Thoracic aorta (tissue), 2 donors: ENCODE measurements around the gene SQOR. TPM values are rescaled to one million over a fixed set of nuclear protein-coding genes. Genes with fewer than 3 reads are reported as not detected.

Experiments used
- ATAC-seq: fragments of 150-250 bp; one replicate; pipeline ENCODE4 v1.8.0; 2017; ENCODE audit warnings: low read depth; ENCODE audit not compliant: insufficient number of reproducible peaks, low FRiP score
- DNase-seq: peaks from one replicate; pipeline ENCODE4 v3.0.0-alpha.2; 2020; ENCODE audit warnings: low spot score
- H3K27ac ChIP-seq, 2 donors: fragments of 200-600 bp; sonication (generic); 1 replicate in 1 of 2; 2 replicates in 1 of 2; pipeline ENCODE4 v1.5.1; 2016; ENCODE audit warnings: mild to moderate bottlenecking in 2 of 2, moderate library complexity in 2 of 2
- H3K27me3 ChIP-seq: fragments of 200-600 bp; sonication (generic); replicated peaks from 2 replicates; pipeline ENCODE4 v1.6.0; 2016; ENCODE audit warnings: mild to moderate bottlenecking; ENCODE audit not compliant: insufficient read depth
- H3K36me3 ChIP-seq: fragments of 200-600 bp; sonication (generic); one replicate; pipeline ENCODE4 v1.5.1; 2016
- H3K4me1 ChIP-seq, 2 donors: fragments of 200-600 bp; sonication (generic); 1 replicate in 1 of 2; 2 replicates in 1 of 2; pipeline versions ENCODE4 v1.5.1 to v1.6.0; 2016; ENCODE audit warnings: low read depth in 2 of 2, mild to moderate bottlenecking in 1 of 2; ENCODE audit not compliant: control insufficient read depth in 1 of 2
- H3K4me3 ChIP-seq: fragments of 200-600 bp; sonication (generic); 2 replicates; pipeline ENCODE4 v1.5.1; 2016; ENCODE audit warnings: mild to moderate bottlenecking
- H3K9me3 ChIP-seq: fragments of 200-600 bp; sonication (generic); 2 replicates; pipeline ENCODE4 v1.5.1; 2016
- total RNA-seq, 2 donors: library from RNA; depleted of rRNA; stranded (reverse); fragments of >200 nt; gene quantifications; one replicate each; pipeline versions ENCODE4 v1.1.0 to v1.2.3, GENCODE V29; 2016
- TF ChIP-seq, protein P1 (sequence below): fragments of 200-600 bp; sonication (generic); IDR thresholded peaks from one replicate; pipeline ENCODE4 v1.5.1; 2019; ENCODE audit warnings: antibody characterized with exemption

The SQOR gene
- total RNA-seq, 2 donors from 2014 or later, result 57.0 to 65.1 TPM

DNA sequence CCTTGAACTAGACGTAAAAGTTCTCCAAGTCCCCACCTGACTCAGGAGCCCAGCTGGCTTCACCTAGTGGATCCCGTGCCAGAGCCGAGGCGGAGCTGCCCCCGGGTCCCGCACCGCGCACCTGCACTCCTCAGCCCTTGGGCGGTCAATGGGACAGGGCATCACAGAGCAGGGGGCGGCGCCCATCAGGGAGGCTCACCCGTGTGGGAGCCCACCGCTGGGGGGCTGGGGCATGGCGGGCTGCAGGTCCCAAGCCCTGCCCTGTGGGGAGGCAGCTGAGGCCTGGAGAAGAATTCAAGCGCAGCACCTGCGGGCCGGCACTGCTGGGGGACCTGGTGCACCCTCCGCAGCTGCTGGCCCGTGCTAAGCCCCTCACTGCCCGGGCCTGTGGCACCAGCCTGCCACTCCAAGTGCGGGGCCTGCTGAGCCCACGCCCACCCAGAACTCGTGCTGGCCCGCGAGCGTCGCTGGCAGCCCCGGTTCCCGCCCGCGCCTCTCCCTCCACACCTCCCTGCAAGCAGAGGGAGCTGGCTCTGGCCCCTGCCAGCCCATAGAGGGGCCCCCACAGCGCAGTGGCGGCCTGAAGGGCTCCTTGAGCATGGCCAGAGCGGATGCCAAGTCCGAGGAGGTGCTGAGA is 16.2 kb downstream of the SQOR start:
- DNase-seq, result no peak
- Histone ChIP-seq H3K27ac (no peak overlapping the region), H3K4me1 (peaks cover 35 to 53% of the 10 kb centered on the region in 2 donors), H3K9me3 (no peaks in the 10 kb centered on the region), H3K27me3 (no peaks in the 10 kb centered on the region), H3K4me3 (no peak overlapping the region), H3K36me3 (no peaks in the 10 kb centered on the region)
- ATAC-seq, result no peak
- TF ChIP-seq, protein P1, sequence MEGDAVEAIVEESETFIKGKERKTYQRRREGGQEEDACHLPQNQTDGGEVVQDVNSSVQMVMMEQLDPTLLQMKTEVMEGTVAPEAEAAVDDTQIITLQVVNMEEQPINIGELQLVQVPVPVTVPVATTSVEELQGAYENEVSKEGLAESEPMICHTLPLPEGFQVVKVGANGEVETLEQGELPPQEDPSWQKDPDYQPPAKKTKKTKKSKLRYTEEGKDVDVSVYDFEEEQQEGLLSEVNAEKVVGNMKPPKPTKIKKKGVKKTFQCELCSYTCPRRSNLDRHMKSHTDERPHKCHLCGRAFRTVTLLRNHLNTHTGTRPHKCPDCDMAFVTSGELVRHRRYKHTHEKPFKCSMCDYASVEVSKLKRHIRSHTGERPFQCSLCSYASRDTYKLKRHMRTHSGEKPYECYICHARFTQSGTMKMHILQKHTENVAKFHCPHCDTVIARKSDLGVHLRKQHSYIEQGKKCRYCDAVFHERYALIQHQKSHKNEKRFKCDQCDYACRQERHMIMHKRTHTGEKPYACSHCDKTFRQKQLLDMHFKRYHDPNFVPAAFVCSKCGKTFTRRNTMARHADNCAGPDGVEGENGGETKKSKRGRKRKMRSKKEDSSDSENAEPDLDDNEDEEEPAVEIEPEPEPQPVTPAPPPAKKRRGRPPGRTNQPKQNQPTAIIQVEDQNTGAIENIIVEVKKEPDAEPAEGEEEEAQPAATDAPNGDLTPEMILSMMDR, result no peak

DNA sequence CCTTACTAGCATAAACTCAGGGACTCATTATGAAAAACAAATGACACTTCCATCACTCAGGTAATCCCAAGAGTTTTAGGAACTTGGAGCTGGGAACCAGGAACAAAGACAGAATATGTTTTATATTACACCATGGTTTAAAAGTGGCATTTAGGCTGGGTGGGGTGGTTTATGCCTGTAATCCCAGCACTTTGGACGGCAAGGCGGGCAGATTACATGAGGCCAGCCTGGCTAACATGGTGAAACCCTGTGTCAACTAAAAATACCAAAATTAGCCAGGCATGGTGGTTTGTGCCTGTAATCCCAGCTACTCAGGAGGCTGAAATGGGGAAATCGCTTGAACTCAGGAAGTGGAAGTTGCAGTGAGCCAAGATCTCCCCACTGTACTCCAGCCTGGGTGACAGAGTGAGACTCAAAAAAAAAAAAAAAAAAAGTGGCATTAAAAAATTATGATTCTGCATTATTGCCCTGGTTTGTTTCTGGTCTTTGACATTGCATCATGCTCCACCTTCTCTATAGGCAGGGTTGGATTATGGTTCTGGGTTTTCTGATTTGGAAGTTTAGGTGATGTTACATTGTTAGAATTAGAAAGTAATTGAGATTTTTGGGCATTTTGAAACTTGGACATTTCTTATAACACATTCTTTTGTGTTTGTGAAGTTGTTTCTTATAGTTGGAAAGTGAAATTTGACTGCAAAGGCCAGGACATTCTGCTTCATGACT is 19.0 kb downstream of the SQOR start:
- no peak overlapping the region for H3K4me3 ChIP-seq
- no peaks in the 10 kb centered on the region for H3K27me3 ChIP-seq
- DNase-seq (no peak), ATAC-seq (no peak)
- H3K36me3 ChIP-seq, result no peaks in the 10 kb centered on the region
- no peaks in the 10 kb centered on the region for H3K9me3 ChIP-seq
- TF ChIP-seq, protein P1, result no peak
- peaks cover 18 to 35% of the 10 kb centered on the region in 2 donors for H3K4me1 ChIP-seq
- H3K27ac ChIP-seq, result peak overlapping the region in 1 of 2 donors; percentile 9

DNA sequence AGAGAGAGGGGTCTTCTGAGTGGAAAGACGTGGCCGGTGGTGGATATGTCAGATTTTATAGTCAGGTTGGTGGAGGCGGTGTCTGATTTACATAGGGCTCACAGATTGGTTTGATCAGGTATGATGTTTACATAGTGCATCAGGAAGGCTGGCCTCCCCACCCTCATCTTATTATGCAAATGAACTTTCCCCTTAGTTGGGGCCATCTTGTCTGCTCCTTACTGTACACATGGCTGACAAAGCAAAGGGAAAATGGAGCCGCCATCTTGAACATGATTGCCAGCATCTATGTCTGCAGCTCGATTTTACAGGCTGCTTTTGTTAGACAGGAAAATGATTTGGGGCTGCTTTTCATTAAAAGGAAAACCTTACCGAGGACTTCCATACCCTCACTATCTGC is 19.9 kb downstream of the SQOR start:
- DNase-seq (no peak), ATAC-seq (no peak)
- Histone ChIP-seq H3K27ac (no peak overlapping the region), H3K9me3 (no peaks in the 10 kb centered on the region), H3K4me1 (peaks cover 10 to 32% of the 10 kb centered on the region in 2 donors), H3K4me3 (no peak overlapping the region), H3K27me3 (no peaks in the 10 kb centered on the region), H3K36me3 (no peaks in the 10 kb centered on the region)
- TF ChIP-seq, protein P1, result no peak

DNA sequence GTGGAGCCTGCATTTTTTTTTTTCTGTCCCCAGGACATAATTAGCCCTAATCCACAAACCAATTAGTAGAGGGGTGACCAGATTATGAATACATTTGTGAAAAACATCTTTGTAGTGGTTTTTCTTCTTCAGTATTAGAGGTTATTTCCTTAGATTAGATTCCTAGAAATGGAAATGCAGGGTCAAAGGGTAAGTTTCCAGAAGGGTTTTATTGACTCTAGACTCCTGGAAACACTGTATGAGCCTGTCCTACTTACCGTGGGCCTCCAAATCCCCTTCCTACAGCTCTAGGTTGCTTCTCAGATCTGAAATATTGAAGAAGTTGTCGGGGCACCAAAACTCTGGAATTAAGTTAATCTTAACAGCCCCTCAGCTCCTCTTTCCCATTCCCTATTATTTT is 22.4 kb downstream of the SQOR start:
- no peaks in the 10 kb centered on the region for H3K9me3 ChIP-seq
- H3K4me1 ChIP-seq, result peaks cover 20 to 43% of the 10 kb centered on the region in 2 donors
- no peak for DNase-seq
- H3K4me3 ChIP-seq, result no peak overlapping the region
- H3K27me3 ChIP-seq, result no peaks in the 10 kb centered on the region
- H3K27ac ChIP-seq, result no peak overlapping the region
- no peak for ATAC-seq
- peaks cover 5% of the 10 kb centered on the region for H3K36me3 ChIP-seq
- TF ChIP-seq, protein P1, result no peak

DNA sequence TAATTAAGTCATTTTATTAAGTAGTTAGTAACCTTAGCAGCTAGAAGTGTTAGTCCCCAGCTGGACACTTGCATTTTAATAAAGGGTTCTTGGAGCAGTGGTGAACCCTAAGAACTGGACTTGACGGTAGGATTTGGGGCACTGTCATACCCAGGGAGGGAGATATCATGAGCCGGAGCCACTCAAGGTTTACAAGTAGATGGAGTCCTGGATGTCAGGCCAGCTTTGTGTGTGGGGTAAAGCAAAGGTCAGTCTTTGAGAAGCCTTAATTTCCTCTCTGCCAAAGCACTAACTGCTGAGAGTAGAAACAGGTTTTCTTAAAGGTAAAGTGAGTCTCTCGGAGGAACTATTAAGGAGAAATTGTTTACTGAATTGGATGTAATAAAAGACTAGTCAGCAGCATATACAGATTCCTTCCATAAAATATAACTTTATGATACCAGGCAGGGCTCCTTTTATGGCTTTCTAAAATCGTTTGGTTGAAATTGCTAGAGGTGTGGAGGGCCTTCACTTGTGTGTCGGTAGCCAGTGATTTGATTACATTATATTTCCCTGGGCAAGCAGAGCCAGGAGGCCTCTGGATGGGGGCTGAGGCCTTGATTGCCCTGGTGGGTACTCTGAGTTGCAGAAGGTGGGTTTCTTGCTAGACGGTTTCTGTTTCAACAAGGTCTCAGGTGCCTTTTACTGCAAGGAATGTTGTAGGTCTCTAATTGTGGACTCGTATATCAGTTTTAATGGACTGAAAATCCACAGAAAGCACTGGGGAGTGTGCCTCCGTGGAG is 23.1 kb downstream of the SQOR start:
- DNase-seq (no peak), ATAC-seq (no peak)
- H3K27me3 ChIP-seq, result no peaks in the 10 kb centered on the region
- no peaks in the 10 kb centered on the region for H3K9me3 ChIP-seq
- peaks cover 9% of the 10 kb centered on the region for H3K36me3 ChIP-seq
- H3K4me3 ChIP-seq, result no peak overlapping the region
- peaks cover 20 to 43% of the 10 kb centered on the region in 2 donors for H3K4me1 ChIP-seq
- H3K27ac ChIP-seq, result no peak overlapping the region
- TF ChIP-seq, protein P1, result no peak
